GM19397 (cell line): Measurements from ENCODE around the gene FDX1.

Experiments
- ATAC-seq: cut with Tn5 transposase; IDR thresholded peaks from one replicate; pipeline ENCODE4 v1.9.1; 2021; ENCODE audit warnings: mild to moderate bottlenecking, moderate library complexity; ENCODE audit not compliant: unreplicated experiment

FDX1 gene

DNA sequence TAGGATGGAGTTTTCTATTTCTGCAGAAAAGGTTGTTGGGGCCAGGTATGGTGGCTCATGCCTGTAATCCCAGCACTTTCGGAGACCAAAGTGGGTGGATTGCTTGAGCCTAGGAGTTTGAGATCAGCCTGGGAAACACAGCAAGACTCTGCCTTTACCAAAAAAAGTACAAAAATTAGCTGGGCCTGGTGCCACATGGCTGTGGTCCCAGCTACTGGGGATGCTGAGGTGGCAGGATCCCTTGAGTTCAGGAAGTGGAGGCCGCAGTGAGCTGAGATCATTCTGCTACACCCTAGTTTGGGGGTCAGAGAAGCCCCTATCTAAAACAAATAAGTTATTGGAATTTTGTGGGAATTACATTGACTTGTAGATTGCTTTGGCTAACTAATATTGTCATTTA is 71.7 kb downstream of the FDX1 start:
- ATAC-seq: no peak

DNA sequence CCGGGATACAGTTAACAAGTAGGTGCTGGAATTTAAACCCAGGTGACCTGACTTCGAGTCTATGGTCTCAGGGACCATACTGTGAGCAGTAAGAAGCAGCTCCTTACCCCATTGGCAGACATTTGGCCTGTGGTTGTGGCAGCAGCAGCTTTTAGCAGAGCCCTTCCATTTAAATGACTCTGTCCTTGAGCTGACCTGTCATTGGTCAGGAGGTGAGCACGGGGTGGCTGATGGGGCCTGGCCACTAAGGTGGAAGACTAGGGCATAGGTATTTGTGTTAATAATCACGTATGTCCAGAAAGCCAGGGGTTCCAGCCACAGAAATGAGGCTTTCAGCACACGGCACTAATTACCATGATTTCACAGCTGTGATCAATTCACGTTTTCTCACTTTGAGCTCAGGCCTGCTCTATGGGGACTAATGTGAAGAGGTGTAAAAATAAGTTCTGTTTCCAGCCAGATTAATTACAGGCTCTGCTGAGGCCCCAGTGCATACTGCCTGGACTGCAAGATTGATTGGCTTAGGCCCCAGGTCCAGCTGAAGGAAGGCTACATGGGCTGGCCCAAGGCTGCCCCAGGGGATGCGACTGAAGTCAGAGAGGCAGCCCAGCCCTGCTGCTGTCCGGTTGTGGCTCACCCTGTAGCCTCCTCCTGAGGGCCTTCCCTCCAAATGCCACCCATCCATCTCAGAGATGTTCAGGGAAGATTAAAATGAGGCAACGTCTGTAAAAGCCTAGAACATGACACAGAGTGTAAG is 76.0 kb downstream of the FDX1 start:
- no peak for ATAC-seq

DNA sequence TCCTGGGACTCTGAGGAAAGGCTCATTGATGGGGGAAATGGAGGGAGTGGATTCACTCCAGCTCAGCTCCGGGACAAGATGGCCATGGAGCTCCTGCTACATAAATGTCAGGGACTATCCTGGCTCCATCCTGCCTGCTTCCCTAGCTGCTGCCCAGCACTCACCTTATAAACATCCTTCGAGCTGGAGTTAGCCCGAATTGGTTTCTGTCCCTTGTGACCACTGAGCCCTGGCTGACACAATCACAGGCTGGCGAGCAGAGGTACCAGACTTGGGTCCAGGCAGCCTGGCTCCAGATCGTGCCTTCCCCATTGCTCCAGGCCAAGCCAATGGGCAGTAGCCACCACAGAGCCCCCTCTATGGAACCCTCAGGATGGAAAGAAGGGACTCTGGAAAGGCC is 77.6 kb downstream of the FDX1 start:
- no peak for ATAC-seq

DNA sequence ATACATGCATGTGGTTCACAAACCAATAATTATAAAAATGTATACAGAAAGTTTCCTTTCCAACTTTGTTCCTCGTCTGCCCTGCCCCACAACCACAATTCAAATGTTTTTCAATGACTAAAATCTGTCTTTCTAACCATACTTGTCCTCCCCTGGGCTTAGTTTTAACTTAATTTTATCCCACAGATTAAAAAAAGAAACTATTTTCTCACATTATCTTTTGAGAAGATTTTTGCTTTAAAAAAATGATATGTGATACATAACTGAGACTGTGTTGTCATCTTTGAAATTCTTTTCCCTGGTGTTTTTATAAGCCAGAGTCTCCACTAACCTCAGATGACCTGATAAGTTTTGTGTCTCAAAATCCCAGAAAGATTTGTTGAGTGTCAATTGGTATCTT is 79.0 kb downstream of the FDX1 start:
- no peak for ATAC-seq

DNA sequence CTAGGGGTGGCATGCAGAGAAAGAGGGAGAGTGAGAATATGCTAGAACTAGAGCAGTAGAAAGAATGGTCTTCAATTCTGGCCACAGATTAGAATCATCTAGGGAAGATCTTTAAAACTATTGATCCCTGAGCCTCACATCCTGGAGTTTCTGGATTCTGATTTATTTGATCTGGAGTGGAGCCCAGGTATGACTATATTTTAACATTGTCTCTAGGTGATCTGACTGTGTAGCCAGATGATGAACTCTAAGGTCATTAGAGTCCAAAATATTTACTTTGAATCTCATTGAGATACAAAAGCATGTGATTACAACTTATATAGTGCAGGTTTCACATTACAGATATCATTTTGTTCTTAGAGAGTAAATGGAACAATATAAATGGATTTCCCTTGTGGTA is 79.7 kb downstream of the FDX1 start:
- no peak for ATAC-seq

DNA sequence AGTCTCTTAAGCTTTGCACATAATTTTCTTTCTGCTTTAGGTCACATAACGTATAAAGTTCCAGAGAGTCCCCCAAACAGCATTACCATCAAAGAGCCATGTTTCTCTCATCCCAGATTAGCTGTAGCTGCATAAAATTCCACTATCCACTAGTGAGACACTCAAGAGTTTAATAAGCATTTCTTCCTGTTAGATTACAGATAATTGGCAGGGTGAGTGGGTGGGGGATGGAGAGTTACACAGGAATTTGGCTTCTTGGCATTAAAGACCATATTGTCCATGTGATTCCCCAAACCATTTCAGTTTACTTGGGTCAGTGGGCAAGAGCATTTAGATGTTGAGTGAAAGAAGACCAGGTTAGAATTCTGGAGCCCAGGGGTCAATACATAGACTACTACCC is 82.3 kb downstream of the FDX1 start:
- no peak for ATAC-seq

DNA sequence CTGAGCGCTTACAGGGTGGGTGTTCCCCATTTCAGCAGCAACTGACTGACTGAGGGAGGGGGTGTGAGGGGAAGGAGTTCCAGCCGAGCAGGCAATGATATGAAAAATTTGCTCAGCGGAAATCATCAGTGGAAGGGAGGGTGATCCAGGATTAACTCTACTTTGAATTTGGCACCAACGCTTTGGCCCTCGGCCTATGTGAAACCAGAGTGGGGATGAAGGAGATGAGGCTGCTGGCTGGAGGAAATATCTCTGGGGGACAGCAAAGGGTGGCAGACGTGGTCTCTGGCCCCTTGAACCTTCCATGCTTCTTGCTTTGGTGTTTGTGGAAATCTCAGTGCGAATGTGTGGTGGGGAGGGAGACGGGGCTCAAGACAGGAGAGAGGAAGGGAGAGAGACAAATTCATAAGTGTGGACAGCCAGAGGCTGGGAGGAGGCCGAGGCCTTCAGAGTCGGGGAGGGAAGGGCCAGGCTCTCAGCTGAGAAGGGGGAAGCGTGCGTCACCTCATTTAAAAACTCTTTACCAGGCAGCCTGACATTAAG is 83.6 kb downstream of the FDX1 start:
- ATAC-seq: no peak

DNA sequence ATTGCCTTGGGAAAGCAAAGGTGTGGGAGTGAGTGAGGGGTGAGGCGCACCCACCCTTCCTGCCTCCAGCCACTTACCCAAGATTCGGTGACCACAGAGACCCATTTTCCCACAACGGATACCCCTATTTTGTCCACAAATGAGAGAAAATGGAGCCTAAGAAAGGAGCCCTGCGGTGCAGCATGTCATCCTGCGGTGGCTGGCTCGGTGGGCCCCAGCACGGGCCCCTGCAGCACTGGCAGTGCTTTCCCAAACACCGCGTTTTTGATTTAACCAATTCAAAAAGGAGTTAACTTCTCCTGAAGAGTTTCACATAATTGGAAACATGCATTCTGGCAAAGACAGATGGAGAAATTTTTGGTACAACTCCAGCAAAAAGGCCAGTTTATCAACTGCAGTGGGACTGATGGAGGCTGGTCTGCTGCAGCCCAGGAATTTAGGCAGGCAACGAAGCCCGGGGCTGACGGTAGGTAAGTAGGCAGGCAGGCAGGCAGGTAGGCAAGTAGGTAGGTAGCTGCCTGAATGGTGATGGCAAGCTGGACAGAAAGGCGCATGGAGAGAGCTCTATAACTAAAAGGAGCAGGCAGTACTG is 84.2 kb downstream of the FDX1 start:
- no peak for ATAC-seq
